IMR-90 (cell line): ENCODE data around the gene CUX1. TPM values are rescaled to one million over a fixed set of nuclear protein-coding genes. Genes with fewer than 3 reads are reported as not detected.

Experiments used
- ATAC-seq: fragments of 200-7000 bp; cut with Tn5 transposase; 2 replicates; pipeline ENCODE4 v1.9.1; 2020; ENCODE audit warnings: low read depth, mild to moderate bottlenecking, moderate library complexity
- BruUV-seq: library from RNA; stranded (reverse); fragments of 400-500 nt; replicated peaks from 2 replicates; lab custom pipeline; 2021; lab: Mats Ljungman, UMichigan
- CTCF ChIA-PET: fragments of 300-600 bp; formaldehyde crosslinking; extraction: SDS; loops from one replicate; lab custom pipeline; 2021; ENCODE audit warnings: antibody characterized with exemption; lab: Yijun Ruan, JAX
- POLR2A ChIA-PET: fragments of 300-600 bp; sonication (Branson Sonifier 250); formaldehyde crosslinking; loops from one replicate; lab custom pipeline; 2022; ENCODE audit warnings: antibody characterized with exemption; ENCODE audit not compliant: unreplicated experiment; lab: Charles Lee
- DNase-seq: peaks from one replicate; pipeline ENCODE4 v3.0.0; 2013
- H2AFZ ChIP-seq: replicated peaks from 2 replicates; pipeline ENCODE3; 2013; ENCODE audit warnings: low read length, mild to moderate bottlenecking; ENCODE audit not compliant: poor library complexity
- H2AK5ac ChIP-seq: 2 replicates; pipeline ENCODE4 v1.6.1; 2013; ENCODE audit warnings: low read depth, low read length, inconsistent platforms
- H2AK9ac ChIP-seq: replicated peaks from 2 replicates; pipeline ENCODE3; 2013; ENCODE audit warnings: mild to moderate bottlenecking, low read depth, low read length, moderate library complexity; ENCODE audit not compliant: poor library complexity
- H2BK120ac ChIP-seq: 2 replicates; pipeline ENCODE4 v1.6.1; 2013; ENCODE audit warnings: low read depth, low read length, inconsistent platforms
- H2BK15ac ChIP-seq: 3 replicates; pipeline ENCODE4 v1.6.1; 2013; ENCODE audit warnings: low read depth, low read length, inconsistent platforms
- H2BK20ac ChIP-seq: 2 replicates; pipeline ENCODE4 v1.6.1; 2013; ENCODE audit warnings: low read depth, mild to moderate bottlenecking, inconsistent platforms, low read length, moderate library complexity
- H2BK5ac ChIP-seq: 2 replicates; pipeline ENCODE4 v1.6.1; 2013; ENCODE audit warnings: mild to moderate bottlenecking, low read depth, low read length, inconsistent platforms; ENCODE audit not compliant: poor library complexity, severe bottlenecking
- H3K14ac ChIP-seq: replicated peaks from 2 replicates; pipeline ENCODE4 v1.6.1; 2013; ENCODE audit warnings: low read depth, low read length, inconsistent platforms
- H3K18ac ChIP-seq: 2 replicates; pipeline ENCODE4 v1.6.1; 2013; ENCODE audit warnings: low read depth, low read length, control low read depth
- H3K23ac ChIP-seq: 2 replicates; pipeline ENCODE4 v1.6.1; 2013; ENCODE audit warnings: low read depth, low read length, inconsistent platforms
- H3K27ac ChIP-seq: 2 replicates; pipeline ENCODE4 v1.5.1; 2013; ENCODE audit warnings: mild to moderate bottlenecking, control low read depth, low read length; ENCODE audit not compliant: insufficient read depth
- H3K27me3 ChIP-seq: 2 replicates; pipeline ENCODE4 v1.6.1; 2013; ENCODE audit warnings: low read length; ENCODE audit not compliant: control insufficient read depth, insufficient read depth
- H3K36me3 ChIP-seq: 2 replicates; pipeline ENCODE4 v1.6.1; 2013; ENCODE audit warnings: low read length, mixed read lengths; ENCODE audit not compliant: control insufficient read depth, insufficient read depth
- H3K4ac ChIP-seq: 2 replicates; pipeline ENCODE4 v1.6.1; 2013; ENCODE audit warnings: low read depth, low read length, inconsistent platforms
- H3K4me1 ChIP-seq: 2 replicates; pipeline ENCODE4 v1.6.1; 2013; ENCODE audit warnings: low read length, mixed read lengths; ENCODE audit not compliant: control insufficient read depth, insufficient read depth
- H3K4me2 ChIP-seq: 2 replicates; pipeline ENCODE4 v1.6.1; 2013; ENCODE audit warnings: low read depth, mild to moderate bottlenecking, control low read depth, low read length, moderate library complexity
- H3K4me3 ChIP-seq: 2 replicates; pipeline ENCODE4 v1.5.1; 2013; ENCODE audit warnings: low read depth, mild to moderate bottlenecking, control low read depth, low read length, moderate library complexity; ENCODE audit not compliant: insufficient read depth
- H3K56ac ChIP-seq: 2 replicates; pipeline ENCODE4 v1.6.1; 2013; ENCODE audit warnings: low read length, inconsistent platforms; ENCODE audit not compliant: insufficient read depth; ENCODE audit errors: extremely low read depth
- H3K79me1 ChIP-seq, 2 experiments: 2 replicates each; pipeline ENCODE4 v1.6.1; 2013; ENCODE audit warnings: low read length in 2 of 2, inconsistent platforms in 1 of 2, low read depth in 1 of 2
- H3K9ac ChIP-seq: 2 replicates; pipeline ENCODE4 v1.6.1; 2013; ENCODE audit warnings: low read depth, low read length, control low read depth
- H3K9me1 ChIP-seq: 2 replicates; pipeline ENCODE4 v1.6.1; 2013; ENCODE audit warnings: low read length, inconsistent platforms; ENCODE audit not compliant: insufficient read depth
- H3K9me3 ChIP-seq: 2 replicates; pipeline ENCODE4 v1.6.1; 2013; ENCODE audit warnings: low read length; ENCODE audit not compliant: control insufficient read depth, insufficient read depth
- H4K20me1 ChIP-seq: 2 replicates; pipeline ENCODE4 v1.6.1; 2013; ENCODE audit warnings: low read length, inconsistent platforms; ENCODE audit not compliant: insufficient read depth
- H4K5ac ChIP-seq: 2 replicates; pipeline ENCODE4 v1.6.1; 2013; ENCODE audit warnings: mild to moderate bottlenecking, low read depth, low read length, control low read depth
- H4K8ac ChIP-seq, 2 experiments: 2 replicates each; pipeline ENCODE4 v1.6.1; 2013; ENCODE audit warnings: low read depth in 2 of 2, low read length in 2 of 2, control low read depth in 1 of 2, inconsistent platforms in 1 of 2
- H4K91ac ChIP-seq: 2 replicates; pipeline ENCODE4 v1.6.1; 2013; ENCODE audit warnings: low read depth, low read length, inconsistent platforms; ENCODE audit not compliant: insufficient read depth
- BHLHE40 ChIP-seq: fragments of 150-350 bp; IDR thresholded peaks from 2 replicates; pipeline ENCODE4 v1.6.1; 2016; ENCODE audit warnings: mild to moderate bottlenecking, low read depth, low read length
- CEBPB ChIP-seq: IDR thresholded peaks from 2 replicates; pipeline ENCODE4 v1.6.1; 2012; ENCODE audit warnings: low read depth, low read length, improper control_type of control experiment
- CHD1 ChIP-seq: IDR thresholded peaks from 2 replicates; pipeline ENCODE4 v1.6.1; 2012; ENCODE audit warnings: low read depth, low read length, improper control_type of control experiment
- CTCF ChIP-seq: conservative IDR thresholded peaks from 2 replicates; pipeline ENCODE4 v1.5.1; 2012; ENCODE audit warnings: mild to moderate bottlenecking, low read depth, low read length, improper control_type of control experiment
- FOS ChIP-seq: fragments of 150-350 bp; IDR thresholded peaks from 2 replicates; pipeline ENCODE4 v1.6.1; 2016; ENCODE audit warnings: low read depth, low read length
- MAFK ChIP-seq: IDR thresholded peaks from 2 replicates; pipeline ENCODE4 v1.6.1; 2012; ENCODE audit warnings: low read depth, low read length, improper control_type of control experiment
- MAZ ChIP-seq: IDR thresholded peaks from 2 replicates; pipeline ENCODE4 v1.6.1; 2012; ENCODE audit warnings: low read depth, mild to moderate bottlenecking, low read length, improper control_type of control experiment, moderate library complexity, borderline replicate concordance
- MXI1 ChIP-seq: IDR thresholded peaks from 2 replicates; pipeline ENCODE4 v1.6.1; 2012; ENCODE audit warnings: low read depth, mild to moderate bottlenecking, low read length, moderate library complexity, borderline replicate concordance
- NFE2L2 ChIP-seq: fragments of 150-350 bp; IDR thresholded peaks from 2 replicates; pipeline ENCODE4 v1.6.1; 2016; ENCODE audit warnings: low read depth, mild to moderate bottlenecking, low read length
- POLR2A ChIP-seq: IDR thresholded peaks from 2 replicates; pipeline ENCODE4 v1.6.1; 2012; ENCODE audit warnings: mild to moderate bottlenecking, low read depth, low read length
- RCOR1 ChIP-seq: IDR thresholded peaks from 2 replicates; pipeline ENCODE4 v1.6.1; 2012; ENCODE audit warnings: mild to moderate bottlenecking, low read length, improper control_type of control experiment; ENCODE audit not compliant: insufficient replicate concordance
- RFX5 ChIP-seq: IDR thresholded peaks from 2 replicates; pipeline ENCODE4 v1.8.0; 2012; ENCODE audit warnings: low read depth, mild to moderate bottlenecking, low read length, moderate library complexity
- SMC3 ChIP-seq: fragments of 150-350 bp; IDR thresholded peaks from 2 replicates; pipeline ENCODE4 v1.6.1; 2016; ENCODE audit warnings: low read depth, mild to moderate bottlenecking, antibody characterized with exemption, low read length, moderate library complexity
- WGBS, 2 experiments: methylation state at CpG; one replicate each; pipeline versions ENCODE4 v1.1.5 to v1.1.7; 2013; ENCODE audit warnings: missing lambda C conversion rate in 2 of 2; ENCODE audit not compliant: insufficient read length in 1 of 2; ENCODE audit errors: extremely low coverage in 2 of 2; 5-methylcytosine and 5-hydroxymethylcytosine counted together
- dilution Hi-C: fragments of 300-500 bp; cut with HindIII; formaldehyde crosslinking; loops from one replicate; pipeline ENCODE4 v1.14.3; 2018; ENCODE audit warnings: low sequenced_read_pairs; ENCODE audit not compliant: unreplicated experiment
- in situ Hi-C: fragments of 300-500 bp; cut with MboI; formaldehyde crosslinking; loops from 3 replicates; pipeline ENCODE4 v1.14.3; 2019; ENCODE audit warnings: low sequenced_read_pairs, inconsistent platforms, mixed read lengths
- intact Hi-C: fragments of 100-400 bp; cut with micrococcal nuclease; formaldehyde crosslinking; loops from 2 replicates; pipeline ENCODE4 v1.10.0; 2022
- polyA plus RNA-seq, 3 experiments: library from polyadenylated mRNA; depleted of rRNA; stranded (reverse); fragments of >200 nt; gene quantifications; 2 replicates each; pipeline ENCODE4 v1.2.3, GENCODE V29; 2012; ENCODE audit warnings: low replicate concordance in 1 of 3
- total RNA-seq: library from RNA; depleted of rRNA; stranded (reverse); fragments of >200 nt; gene quantifications from 2 replicates; pipeline ENCODE4 v1.2.3, GENCODE V29; 2012
- TF ChIP-seq, protein P1 (sequence below): fragments of 150-350 bp; IDR thresholded peaks from 2 replicates; pipeline ENCODE4 v1.6.1; 2016; ENCODE audit warnings: low read depth, mild to moderate bottlenecking, low read length, moderate library complexity, borderline replicate concordance
- TF ChIP-seq, protein P2 (sequence below): fragments of 150-350 bp; IDR thresholded peaks from 2 replicates; pipeline ENCODE4 v1.6.1; 2017; ENCODE audit warnings: mild to moderate bottlenecking, antibody characterized with exemption, low read length, low read depth

CUX1 gene
- total and polyA plus RNA-seq, 2 of the 4 experiments (the other 2 are of a cell fraction): 19.7 to 46.4 TPM

GRCh38 chr7:102320601-102321350, 503.4 kb downstream of the CUX1 start:
- H2BK5ac ChIP-seq: no peak overlapping the region
- no peak overlapping the region for H4K5ac ChIP-seq
- H4K20me1 ChIP-seq: no peaks in the 10 kb centered on the region
- no peak overlapping the region for H3K56ac ChIP-seq
- no peak overlapping the region for H3K14ac ChIP-seq
- H3K9me1 ChIP-seq: peaks cover 4% of the 10 kb centered on the region; the same call in 1 of the 2 replicates
- no peaks in the 10 kb centered on the region for H3K4me1 ChIP-seq
- no peak overlapping the region for H3K27ac ChIP-seq
- no peak overlapping the region for H2AK5ac ChIP-seq
- in situ Hi-C loops: no loop called here
- DNase-seq: no peak
- no peak overlapping the region for H3K4me2 ChIP-seq
- no peak overlapping the region for H2AK9ac ChIP-seq
- H3K23ac ChIP-seq: no peak overlapping the region
- H3K27me3 ChIP-seq: no peaks in the 10 kb centered on the region
- H3K4ac ChIP-seq: no peak overlapping the region
- no peak for TF ChIP-seq MAZ
- no peak for TF ChIP-seq MAFK
- no peak for TF ChIP-seq CTCF
- TF ChIP-seq FOS: no peak
- no peak for TF ChIP-seq SMC3
- no peak for TF ChIP-seq RFX5
- TF ChIP-seq CEBPB: no peak
- no peak for TF ChIP-seq POLR2A
- no peak for TF ChIP-seq NFE2L2
- TF ChIP-seq BHLHE40: no peak
- TF ChIP-seq, protein P1, sequence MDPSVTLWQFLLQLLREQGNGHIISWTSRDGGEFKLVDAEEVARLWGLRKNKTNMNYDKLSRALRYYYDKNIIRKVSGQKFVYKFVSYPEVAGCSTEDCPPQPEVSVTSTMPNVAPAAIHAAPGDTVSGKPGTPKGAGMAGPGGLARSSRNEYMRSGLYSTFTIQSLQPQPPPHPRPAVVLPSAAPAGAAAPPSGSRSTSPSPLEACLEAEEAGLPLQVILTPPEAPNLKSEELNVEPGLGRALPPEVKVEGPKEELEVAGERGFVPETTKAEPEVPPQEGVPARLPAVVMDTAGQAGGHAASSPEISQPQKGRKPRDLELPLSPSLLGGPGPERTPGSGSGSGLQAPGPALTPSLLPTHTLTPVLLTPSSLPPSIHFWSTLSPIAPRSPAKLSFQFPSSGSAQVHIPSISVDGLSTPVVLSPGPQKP: no peak
- TF ChIP-seq, protein P2, sequence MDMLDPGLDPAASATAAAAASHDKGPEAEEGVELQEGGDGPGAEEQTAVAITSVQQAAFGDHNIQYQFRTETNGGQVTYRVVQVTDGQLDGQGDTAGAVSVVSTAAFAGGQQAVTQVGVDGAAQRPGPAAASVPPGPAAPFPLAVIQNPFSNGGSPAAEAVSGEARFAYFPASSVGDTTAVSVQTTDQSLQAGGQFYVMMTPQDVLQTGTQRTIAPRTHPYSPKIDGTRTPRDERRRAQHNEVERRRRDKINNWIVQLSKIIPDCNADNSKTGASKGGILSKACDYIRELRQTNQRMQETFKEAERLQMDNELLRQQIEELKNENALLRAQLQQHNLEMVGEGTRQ: no peak
- no peak for TF ChIP-seq CHD1
- no peak for TF ChIP-seq MXI1
- TF ChIP-seq RCOR1: no peak
- 77% methylated on average over 16 of the region's 37 CpGs; no CpG with 5 or more reads in 1 of the 2 experiments for WGBS, 2 experiments
- H2AFZ ChIP-seq: peak overlapping the region; percentile 41
- no peak overlapping the region for H2BK120ac ChIP-seq
- ChIA-PET POLR2A (no interaction called here), CTCF (no interaction called here)
- no peak overlapping the region for H2BK15ac ChIP-seq
- intact Hi-C loops: no loop called here
- no peak for ATAC-seq
- no peaks in the 10 kb centered on the region for H3K79me1 ChIP-seq
- dilution Hi-C loops: no loop called here
- peaks cover 1% of the 10 kb centered on the region; the same call in 1 of the 2 replicates for H3K36me3 ChIP-seq
- no peak overlapping the region for H4K91ac ChIP-seq
- H3K4me3 ChIP-seq: no peak overlapping the region
- no peaks in the 10 kb centered on the region for H3K9me3 ChIP-seq
- no peak overlapping the region for H4K8ac ChIP-seq
- no TSS peak for BruUV-seq
- no peak overlapping the region for H3K18ac ChIP-seq
- no peak overlapping the region for H3K9ac ChIP-seq
- no peak overlapping the region for H2BK20ac ChIP-seq
